H9 (cell line): Measurements from ENCODE around the gene ARFIP1. TPM values are rescaled to one million over a fixed set of nuclear protein-coding genes. Genes with fewer than 3 reads are reported as not detected.
A peak's percentile ranks its signal among the peaks of the same experiment; 100 is the strongest.

Experiments used
- DNase-seq: peaks from one replicate; pipeline ENCODE4 v3.0.0-alpha.2; 2017
- H2AFZ ChIP-seq: one replicate; pipeline ENCODE4 v1.6.1; 2013; ENCODE audit warnings: mild to moderate bottlenecking, low read length, control low read depth, moderate library complexity
- H2AK5ac ChIP-seq: 2 replicates; pipeline ENCODE4 v1.6.1; 2013; ENCODE audit warnings: low read length, control low read depth, mixed read lengths; ENCODE audit not compliant: insufficient read length
- H2BK120ac ChIP-seq: one replicate; pipeline ENCODE4 v1.6.1; 2013; ENCODE audit warnings: low read depth, mild to moderate bottlenecking, low read length, control low read depth, inconsistent platforms; ENCODE audit not compliant: poor library complexity, severe bottlenecking
- H2BK12ac ChIP-seq: 2 replicates; pipeline ENCODE4 v1.6.1; 2013; ENCODE audit warnings: low read length, control low read depth, mixed read lengths, low read depth; ENCODE audit not compliant: insufficient read length
- H2BK15ac ChIP-seq: 2 replicates; pipeline ENCODE4 v1.6.1; 2013; ENCODE audit warnings: low read depth, low read length, control low read depth
- H2BK20ac ChIP-seq: one replicate; pipeline ENCODE4 v1.6.1; 2013; ENCODE audit warnings: low read depth, mild to moderate bottlenecking, low read length, control low read depth, inconsistent platforms; ENCODE audit not compliant: poor library complexity, severe bottlenecking
- H2BK5ac ChIP-seq: 2 replicates; pipeline ENCODE4 v1.6.1; 2013; ENCODE audit warnings: low read length, control low read depth, mixed read lengths; ENCODE audit not compliant: insufficient read length
- H3K14ac ChIP-seq: 2 replicates; pipeline ENCODE4 v1.6.1; 2013; ENCODE audit warnings: low read length, control low read depth; ENCODE audit not compliant: insufficient read depth
- H3K18ac ChIP-seq: 2 replicates; pipeline ENCODE4 v1.6.1; 2013; ENCODE audit warnings: low read depth, mild to moderate bottlenecking, mixed read lengths, low read length, control low read depth; ENCODE audit not compliant: insufficient read length
- H3K23ac ChIP-seq: 2 replicates; pipeline ENCODE4 v1.6.1; 2013; ENCODE audit warnings: low read length, control low read depth, mixed read lengths, low read depth; ENCODE audit not compliant: insufficient read length
- H3K23me2 ChIP-seq: 2 replicates; pipeline ENCODE4 v1.6.1; 2013; ENCODE audit warnings: low read depth, mild to moderate bottlenecking, mixed read lengths, low read length, control low read depth; ENCODE audit not compliant: insufficient read length, poor library complexity, severe bottlenecking
- H3K27ac ChIP-seq: 2 replicates; pipeline ENCODE4 v1.5.1; 2013; ENCODE audit warnings: low read length, control low read depth, mixed read lengths, low read depth; ENCODE audit not compliant: insufficient read length
- H3K27me3 ChIP-seq: 2 replicates; pipeline ENCODE4 v1.6.1; 2013; ENCODE audit warnings: low read length, control low read depth, inconsistent platforms; ENCODE audit not compliant: insufficient read depth
- H3K4ac ChIP-seq: 2 replicates; pipeline ENCODE4 v1.6.1; 2013; ENCODE audit warnings: low read depth, mild to moderate bottlenecking, control low read depth, inconsistent platforms, low read length, moderate library complexity
- H3K4me1 ChIP-seq: 2 replicates; pipeline ENCODE4 v1.6.1; 2013; ENCODE audit warnings: low read length, control low read depth, inconsistent platforms; ENCODE audit not compliant: insufficient read depth
- H3K4me2 ChIP-seq: 2 replicates; pipeline ENCODE4 v1.6.1; 2013; ENCODE audit warnings: low read length, control low read depth, mixed read lengths; ENCODE audit not compliant: insufficient read length, insufficient read depth
- H3K56ac ChIP-seq: 2 replicates; pipeline ENCODE4 v1.6.1; 2013; ENCODE audit warnings: low read depth, mild to moderate bottlenecking, mixed read lengths, low read length, control low read depth; ENCODE audit not compliant: insufficient read length
- H3K79me1 ChIP-seq: 2 replicates; pipeline ENCODE4 v1.6.1; 2013; ENCODE audit warnings: low read depth, mild to moderate bottlenecking, moderate library complexity, low read length, control low read depth, inconsistent platforms; ENCODE audit not compliant: insufficient read depth, poor library complexity, severe bottlenecking
- H3K79me2 ChIP-seq: 2 replicates; pipeline ENCODE4 v1.6.1; 2013; ENCODE audit warnings: low read length, control low read depth, inconsistent platforms; ENCODE audit not compliant: insufficient read depth
- H3K9ac ChIP-seq: 2 replicates; pipeline ENCODE4 v1.6.1; 2013; ENCODE audit warnings: low read length, control low read depth, mixed read lengths; ENCODE audit not compliant: insufficient read length; ENCODE audit errors: extremely low read depth
- H3K9me3 ChIP-seq: one replicate; pipeline ENCODE4 v1.6.1; 2013; ENCODE audit warnings: low read depth, low read length, inconsistent platforms; ENCODE audit not compliant: control insufficient read depth
- H3T11ph ChIP-seq: one replicate; pipeline ENCODE4 v1.6.1; 2013; ENCODE audit warnings: mild to moderate bottlenecking, low read length, control low read depth, inconsistent platforms
- H4K20me1 ChIP-seq: one replicate; pipeline ENCODE4 v1.6.1; 2013; ENCODE audit not compliant: control insufficient read depth, insufficient read length, insufficient read depth
- H4K5ac ChIP-seq: 2 replicates; pipeline ENCODE4 v1.6.1; 2013; ENCODE audit warnings: low read depth, mild to moderate bottlenecking, mixed read lengths, low read length, control low read depth; ENCODE audit not compliant: insufficient read length
- H4K8ac ChIP-seq: replicated peaks from 2 replicates; pipeline ENCODE4 v1.6.1; 2013; ENCODE audit warnings: low read length, control low read depth, mixed read lengths, low read depth; ENCODE audit not compliant: insufficient read length
- H4K91ac ChIP-seq: 2 replicates; pipeline ENCODE4 v1.6.1; 2013; ENCODE audit warnings: low read depth, mild to moderate bottlenecking, moderate library complexity, mixed read lengths, low read length, control low read depth; ENCODE audit not compliant: insufficient read length
- H3K27ac Mint-ChIP-seq, 3 experiments: 2 replicates in 2 of 3; 3 replicates in 1 of 3; pipeline ENCODE4 v1.8.0; 2020 to 2021; ENCODE audit warnings: mixed read lengths in 3 of 3, mild to moderate bottlenecking in 1 of 3, moderate library complexity in 1 of 3
- H3K27me3 Mint-ChIP-seq: 2 replicates; pipeline ENCODE4 v1.8.0; 2021; ENCODE audit warnings: low read depth, mild to moderate bottlenecking, moderate library complexity, mixed read lengths
- H3K36me3 Mint-ChIP-seq, 3 experiments: 2 replicates in 2 of 3; 3 replicates in 1 of 3; pipeline ENCODE4 v1.8.0; 2020 to 2021; ENCODE audit warnings: low read depth in 3 of 3, mixed read lengths in 3 of 3; ENCODE audit not compliant: insufficient read depth in 1 of 3
- H3K4me1 Mint-ChIP-seq, 2 experiments: 2 replicates each; pipeline ENCODE4 v1.8.0; 2020; ENCODE audit warnings: mixed read lengths in 2 of 2
- H3K4me3 Mint-ChIP-seq, 2 experiments: 2 replicates in 1 of 2; 3 replicates in 1 of 2; pipeline ENCODE4 v1.8.0; 2020 to 2021; ENCODE audit warnings: mild to moderate bottlenecking in 2 of 2, mixed read lengths in 2 of 2, moderate library complexity in 1 of 2
- H3K9me3 Mint-ChIP-seq, 2 experiments: 2 replicates in 1 of 2; 3 replicates in 1 of 2; pipeline ENCODE4 v1.8.0; 2020; ENCODE audit warnings: mild to moderate bottlenecking in 2 of 2, mixed read lengths in 2 of 2, moderate library complexity in 1 of 2
- CTCF ChIP-seq: fragments of 200-600 bp; sonication (generic); conservative IDR thresholded peaks from 3 replicates; pipeline ENCODE4 v1.8.0; 2021; ENCODE audit warnings: antibody characterized with exemption, mild to moderate bottlenecking
- WGBS: extraction: QIAGEN DNeasy Blood & Tissue Kit; methylation state at CpG from one replicate; pipeline ENCODE4 v1.1.7; 2013; ENCODE audit warnings: missing lambda C conversion rate, low lambda C conversion rate, mixed read lengths; ENCODE audit not compliant: insufficient read length; ENCODE audit errors: extremely low coverage; 5-methylcytosine and 5-hydroxymethylcytosine counted together
- total RNA-seq: library from RNA; stranded (reverse); gene quantifications from 2 replicates; pipeline ENCODE4 v1.2.1, GENCODE V29; 2021

The ARFIP1 gene
- total RNA-seq, 1 experiment from 2014 or later, result 30.8 TPM

- H3K9me3 Mint-ChIP-seq, result peaks cover 14 to 21% of the 10 kb centered on the region in 2 experiments
- Histone ChIP-seq H3T11ph (no peak overlapping the region), H3K79me1 (peaks cover 3% of the 10 kb centered on the region), H3K18ac (no peak overlapping the region), H3K27me3 (no peaks in the 10 kb centered on the region), H4K91ac (no peak overlapping the region), H3K23ac (no peak overlapping the region), H3K4me1 (no peaks in the 10 kb centered on the region; the same call in 1 of the 2 replicates), H3K23me2 (no peaks in the 10 kb centered on the region), H3K9me3 (no peaks in the 10 kb centered on the region), H3K14ac (no peak overlapping the region), H4K20me1 (no peaks in the 10 kb centered on the region), H4K5ac (no peak overlapping the region), H3K9ac (no peak overlapping the region), H2BK15ac (no peak overlapping the region), H3K27ac (no peak overlapping the region), H2BK120ac (no peak overlapping the region), H3K56ac (no peak overlapping the region), H2BK5ac (no peak overlapping the region), H2BK20ac (no peak overlapping the region), H4K8ac (no peak overlapping the region), H3K4ac (no peak overlapping the region), H2BK12ac (no peak overlapping the region), H3K79me2 (peaks cover 2% of the 10 kb centered on the region; the same call in 1 of the 2 replicates), H2AK5ac (no peak overlapping the region), H3K4me2 (no peak overlapping the region), H2AFZ (no peak overlapping the region)
- peaks cover 10 to 27% of the 10 kb centered on the region in 2 experiments for H3K4me1 Mint-ChIP-seq
- H3K27me3 Mint-ChIP-seq, result no peaks in the 10 kb centered on the region
- WGBS, result no CpG with 5 or more reads among the region's 11 CpGs
- DNase-seq, result no peak
- TF ChIP-seq CTCF, result no peak
- peaks cover 7 to 46% (median 35%) of the 10 kb centered on the region in 3 experiments for H3K36me3 Mint-ChIP-seq
- H3K4me3 Mint-ChIP-seq, result no peak overlapping the region
- H3K27ac Mint-ChIP-seq, result 0 out of 7 replicates have a peak overlapping the region, but pooled peaks of 1 of the 3 experiments have one; percentile 72
Observed at GRCh38 chr4:152810715-152811287, 31.0 kb downstream of the ARFIP1 start.
